SKM-1 (cell line): ENCODE results near the gene ESYT3.
"Not testable (repeated sequence)": the region's sequence is repeated elsewhere in the genome, so short reads cannot be mapped to it uniquely, and the experiment has no call there.

Source experiments
- DNase-seq: peaks from one replicate; lab custom pipeline; 2025; ENCODE audit not compliant: unreplicated experiment; lab: John Stamatoyannopoulos, UW

Gene ESYT3

GRCh38 chr3:138442433-138442832, 8.0 kb downstream of the ESYT3 start:
- DNase-seq: no peak

- no peak for DNase-seq
Measured at GRCh38 chr3:138443091-138443490, 8.7 kb downstream of the ESYT3 start.

GRCh38 chr3:138443521-138444503, 9.4 kb downstream of the ESYT3 start:
- no peak for DNase-seq

- no peak for DNase-seq
Measured at GRCh38 chr3:138445236-138445635, 10.8 kb downstream of the ESYT3 start.

- no peak for DNase-seq
Measured at GRCh38 chr3:138445654-138446053, 11.2 kb downstream of the ESYT3 start.

GRCh38 chr3:138448631-138449030, 14.2 kb downstream of the ESYT3 start:
- DNase-seq: no peak

- no peak for DNase-seq
Measured at GRCh38 chr3:138449490-138449889, 15.1 kb downstream of the ESYT3 start.

- DNase-seq: no peak
Measured at GRCh38 chr3:138450181-138450580, 15.8 kb downstream of the ESYT3 start.

GRCh38 chr3:138450704-138451424, 16.4 kb downstream of the ESYT3 start:
- DNase-seq: no peak

GRCh38 chr3:138451595-138452162, 17.3 kb downstream of the ESYT3 start:
- DNase-seq: no peak

GRCh38 chr3:138452436-138452835, 18.0 kb downstream of the ESYT3 start:
- no peak for DNase-seq

GRCh38 chr3:138453940-138454339, 19.5 kb downstream of the ESYT3 start:
- DNase-seq: not testable (repeated sequence)

GRCh38 chr3:138455801-138456716, 21.6 kb downstream of the ESYT3 start:
- no peak for DNase-seq

GRCh38 chr3:138456961-138457862, 22.8 kb downstream of the ESYT3 start:
- no peak for DNase-seq

GRCh38 chr3:138457863-138458735, 23.7 kb downstream of the ESYT3 start:
- DNase-seq: no peak

- DNase-seq: no peak
Measured at GRCh38 chr3:138458774-138459499, 24.5 kb downstream of the ESYT3 start.

- DNase-seq: no peak
Measured at GRCh38 chr3:138459619-138460535, 25.5 kb downstream of the ESYT3 start.
